Measurements from ENCODE around the gene LRRC3. TPM values are rescaled to one million over a fixed set of nuclear protein-coding genes. Genes with fewer than 3 reads are reported as not detected.

The LRRC3 gene
- polyA plus RNA-seq, 1 of the 3 experiments (the other 2 are of a cell fraction), result 2.3 TPM

DNA sequence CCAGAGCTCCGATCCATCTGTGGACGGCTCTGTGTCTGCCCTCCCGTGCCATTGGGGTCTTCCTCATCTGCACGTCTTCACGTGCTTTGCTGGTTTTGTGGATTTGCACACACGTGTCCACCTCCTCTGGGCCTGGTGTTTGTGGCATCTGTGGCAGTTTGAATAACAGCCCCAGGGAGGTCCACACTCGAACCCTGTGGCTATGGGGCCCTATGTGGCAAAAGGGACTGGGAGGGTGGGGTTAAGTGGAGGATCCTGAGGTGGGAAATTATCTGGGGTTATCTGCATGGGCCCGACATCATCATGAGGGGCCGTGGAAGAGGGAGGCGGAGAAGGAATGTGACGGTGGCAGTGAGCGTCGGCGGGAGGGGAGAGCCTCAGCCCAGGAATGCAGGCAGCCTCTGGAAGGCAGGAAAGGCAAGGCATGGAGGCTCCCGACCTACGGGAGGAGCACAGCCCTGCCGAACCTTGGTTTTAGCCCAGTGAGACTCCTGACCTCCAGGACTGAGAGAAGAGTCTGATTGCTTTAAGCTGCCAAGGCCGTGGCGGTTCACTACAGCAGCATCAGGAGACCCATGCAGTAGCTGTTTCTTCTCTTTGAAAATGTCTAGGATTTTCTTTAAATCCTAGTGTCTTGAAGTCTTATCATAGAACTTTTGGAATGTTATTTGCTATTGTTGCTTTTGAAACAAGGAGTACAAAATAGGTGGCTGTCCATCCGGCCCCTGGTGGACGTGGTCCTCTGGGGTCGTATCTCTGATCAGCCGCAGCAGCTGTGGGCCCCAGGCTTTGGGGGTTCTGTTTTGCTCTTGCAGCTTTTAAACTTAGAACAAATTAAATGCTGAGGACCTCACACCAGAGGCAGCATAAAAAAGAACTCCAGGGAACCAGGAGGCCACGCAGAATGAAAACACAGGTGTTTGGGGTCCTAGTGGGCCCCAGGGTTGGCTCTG, 40.0 kb upstream of the LRRC3 start:
- H2AFZ ChIP-seq (ENCODE audit: low read depth), result no peak overlapping the region
- TF ChIP-seq SIN3A (IDR thresholded peaks at IDR 0.05; ENCODE audit: borderline replicate concordance, low read depth, low read length) (no peak), MEF2A (IDR thresholded peaks at IDR 0.05; ENCODE audit: borderline replicate concordance, low read depth) (no peak), GABPA (IDR thresholded peaks at IDR 0.05; ENCODE audit: low read depth) (no peak), RCOR1 (IDR thresholded peaks at IDR 0.05; ENCODE audit: low read length) (no peak), NFIC (IDR thresholded peaks at IDR 0.05; ENCODE audit: borderline replicate concordance) (no peak), GATA2 (CRISPR knock-in tag; IDR thresholded peaks at IDR 0.05) (no peak), FOXM1 (IDR thresholded peaks at IDR 0.05; ENCODE audit: low read depth) (no peak), RXRA (IDR thresholded peaks at IDR 0.05; ENCODE audit: borderline replicate concordance, low read depth) (no peak), POLR2AphosphoS5 (IDR thresholded peaks at IDR 0.05; ENCODE audit: low read depth, low read length) (no peak), CHD2 (IDR thresholded peaks at IDR 0.05; ENCODE audit: low read length, partially characterized antibody) (no peak), RAD21 (IDR thresholded peaks at IDR 0.05; ENCODE audit: low read length) (no peak), RFX5 (IDR thresholded peaks at IDR 0.05; ENCODE audit: low read length) (no peak), MXI1 (IDR thresholded peaks at IDR 0.05; ENCODE audit: low read depth, low read length) (no peak), SMC3 (IDR thresholded peaks at IDR 0.05; ENCODE audit: low read depth, low read length) (no peak), FOSL2 (IDR thresholded peaks at IDR 0.05; ENCODE audit: borderline replicate concordance, low read depth) (no peak), TEAD4 (IDR thresholded peaks at IDR 0.05; ENCODE audit: borderline replicate concordance, insufficient read depth) (no peak)
- TF ChIP-seq, protein P1, sequence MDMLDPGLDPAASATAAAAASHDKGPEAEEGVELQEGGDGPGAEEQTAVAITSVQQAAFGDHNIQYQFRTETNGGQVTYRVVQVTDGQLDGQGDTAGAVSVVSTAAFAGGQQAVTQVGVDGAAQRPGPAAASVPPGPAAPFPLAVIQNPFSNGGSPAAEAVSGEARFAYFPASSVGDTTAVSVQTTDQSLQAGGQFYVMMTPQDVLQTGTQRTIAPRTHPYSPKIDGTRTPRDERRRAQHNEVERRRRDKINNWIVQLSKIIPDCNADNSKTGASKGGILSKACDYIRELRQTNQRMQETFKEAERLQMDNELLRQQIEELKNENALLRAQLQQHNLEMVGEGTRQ (IDR thresholded peaks at IDR 0.05; ENCODE audit: borderline replicate concordance, low read depth, low read length), result no peak
- TF ChIP-seq, protein P2, sequence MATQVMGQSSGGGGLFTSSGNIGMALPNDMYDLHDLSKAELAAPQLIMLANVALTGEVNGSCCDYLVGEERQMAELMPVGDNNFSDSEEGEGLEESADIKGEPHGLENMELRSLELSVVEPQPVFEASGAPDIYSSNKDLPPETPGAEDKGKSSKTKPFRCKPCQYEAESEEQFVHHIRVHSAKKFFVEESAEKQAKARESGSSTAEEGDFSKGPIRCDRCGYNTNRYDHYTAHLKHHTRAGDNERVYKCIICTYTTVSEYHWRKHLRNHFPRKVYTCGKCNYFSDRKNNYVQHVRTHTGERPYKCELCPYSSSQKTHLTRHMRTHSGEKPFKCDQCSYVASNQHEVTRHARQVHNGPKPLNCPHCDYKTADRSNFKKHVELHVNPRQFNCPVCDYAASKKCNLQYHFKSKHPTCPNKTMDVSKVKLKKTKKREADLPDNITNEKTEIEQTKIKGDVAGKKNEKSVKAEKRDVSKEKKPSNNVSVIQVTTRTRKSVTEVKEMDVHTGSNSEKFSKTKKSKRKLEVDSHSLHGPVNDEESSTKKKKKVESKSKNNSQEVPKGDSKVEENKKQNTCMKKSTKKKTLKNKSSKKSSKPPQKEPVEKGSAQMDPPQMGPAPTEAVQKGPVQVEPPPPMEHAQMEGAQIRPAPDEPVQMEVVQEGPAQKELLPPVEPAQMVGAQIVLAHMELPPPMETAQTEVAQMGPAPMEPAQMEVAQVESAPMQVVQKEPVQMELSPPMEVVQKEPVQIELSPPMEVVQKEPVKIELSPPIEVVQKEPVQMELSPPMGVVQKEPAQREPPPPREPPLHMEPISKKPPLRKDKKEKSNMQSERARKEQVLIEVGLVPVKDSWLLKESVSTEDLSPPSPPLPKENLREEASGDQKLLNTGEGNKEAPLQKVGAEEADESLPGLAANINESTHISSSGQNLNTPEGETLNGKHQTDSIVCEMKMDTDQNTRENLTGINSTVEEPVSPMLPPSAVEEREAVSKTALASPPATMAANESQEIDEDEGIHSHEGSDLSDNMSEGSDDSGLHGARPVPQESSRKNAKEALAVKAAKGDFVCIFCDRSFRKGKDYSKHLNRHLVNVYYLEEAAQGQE (IDR thresholded peaks at IDR 0.05; ENCODE audit: low read depth, low read length), result no peak
- TF ChIP-seq, protein P3, sequence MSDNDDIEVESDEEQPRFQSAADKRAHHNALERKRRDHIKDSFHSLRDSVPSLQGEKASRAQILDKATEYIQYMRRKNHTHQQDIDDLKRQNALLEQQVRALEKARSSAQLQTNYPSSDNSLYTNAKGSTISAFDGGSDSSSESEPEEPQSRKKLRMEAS (IDR thresholded peaks at IDR 0.05; ENCODE audit: low read depth), result no peak
- TF ChIP-seq, protein P4, sequence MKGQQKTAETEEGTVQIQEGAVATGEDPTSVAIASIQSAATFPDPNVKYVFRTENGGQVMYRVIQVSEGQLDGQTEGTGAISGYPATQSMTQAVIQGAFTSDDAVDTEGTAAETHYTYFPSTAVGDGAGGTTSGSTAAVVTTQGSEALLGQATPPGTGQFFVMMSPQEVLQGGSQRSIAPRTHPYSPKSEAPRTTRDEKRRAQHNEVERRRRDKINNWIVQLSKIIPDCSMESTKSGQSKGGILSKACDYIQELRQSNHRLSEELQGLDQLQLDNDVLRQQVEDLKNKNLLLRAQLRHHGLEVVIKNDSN (IDR thresholded peaks at IDR 0.05; ENCODE audit: borderline replicate concordance, low read depth), result no peak
- H3K27ac ChIP-seq (ENCODE audit: low read depth in 2 of 2, low read length in 1 of 2), result no peak overlapping the region
- POLR2A ChIA-PET, result no interaction called here
- H3K4me3 ChIP-seq (ENCODE audit: low read depth in 2 of 2, low read length in 1 of 2), result no peak overlapping the region
- H3K27me3 ChIP-seq (ENCODE audit: insufficient read depth), result no peaks in the 10 kb centered on the region
- H3K9ac ChIP-seq, result no peak overlapping the region
- no peak overlapping the region for H3K4me2 ChIP-seq
- H3K9me3 ChIP-seq, result no peaks in the 10 kb centered on the region
- no peaks in the 10 kb centered on the region for H3K9me2 ChIP-seq
- no peaks in the 10 kb centered on the region for H3K79me2 ChIP-seq (ENCODE audit: insufficient read depth)
- H3F3A ChIP-seq (replicated peaks; ENCODE audit: insufficient read depth), result no peaks in the 10 kb centered on the region
- H4K20me1 ChIP-seq (ENCODE audit: insufficient read depth), result no peaks in the 10 kb centered on the region
- CTCF ChIA-PET, result no interaction called here
- 56% methylated on average over 18 of the region's 24 CpGs for WGBS (ENCODE audit: low lambda C conversion rate)
- H3K36me3 ChIP-seq (replicated peaks in 1 of 2; ENCODE audit: control insufficient read depth in 1 of 2, insufficient read depth in 2 of 2, low read length in 1 of 2), result no peaks in the 10 kb centered on the region
- H3K4me1 ChIP-seq (ENCODE audit: control insufficient read depth in 1 of 2, insufficient read depth in 2 of 2, low read depth in 1 of 2, low read length in 1 of 2), result no peaks in the 10 kb centered on the region
- no peak for DNase-seq

All from SK-N-SH (cell line).